ENCODE measurements around the gene ARRDC2. TPM values are rescaled to one million over a fixed set of nuclear protein-coding genes. Genes with fewer than 3 reads are reported as not detected.

ARRDC2 gene
- total RNA-seq, 4 donors from 2014 or later = 11.3 to 35.0 (median 28.5) TPM

DNA sequence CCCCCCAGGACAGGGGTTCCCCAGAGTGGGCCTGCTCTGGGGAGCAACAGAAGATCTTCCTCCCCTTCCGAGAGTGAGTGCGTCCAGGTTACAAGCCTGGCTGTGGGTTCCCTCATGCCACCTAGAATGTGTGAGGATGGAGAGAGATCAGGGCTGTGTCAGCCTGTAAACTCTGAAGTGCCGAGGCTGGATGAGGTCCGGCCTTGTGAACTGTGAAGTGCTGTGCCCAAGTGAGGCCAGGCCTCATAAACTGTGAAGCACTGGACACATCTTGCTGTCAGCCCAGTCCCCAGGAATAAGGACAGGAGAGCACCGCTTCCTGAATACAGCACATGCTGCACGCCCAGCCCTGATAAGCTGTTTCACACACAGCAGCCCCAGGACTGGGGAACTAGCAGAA, 33.4 kb upstream of the ARRDC2 start:
- Histone ChIP-seq H3K4me1 (no peaks in the 10 kb centered on the region), H3K4me3 (no peak overlapping the region), H3K27me3 (no peaks in the 10 kb centered on the region), H3K27ac (no peak overlapping the region), H3K36me3 (no peaks in the 10 kb centered on the region), H3K9me3 (no peaks in the 10 kb centered on the region)
- no peak for DNase-seq (ENCODE audit: low spot score in 2 of 2)
- WGBS = 100% methylated on average over 4 of the region's 6 CpGs
- TF ChIP-seq POLR2AphosphoS5 (IDR thresholded peaks at IDR 0.05) (no peak), EP300 (IDR thresholded peaks at IDR 0.05) (no peak), POLR2A (IDR thresholded peaks at IDR 0.05) (no peak)
- TF ChIP-seq, protein P1, sequence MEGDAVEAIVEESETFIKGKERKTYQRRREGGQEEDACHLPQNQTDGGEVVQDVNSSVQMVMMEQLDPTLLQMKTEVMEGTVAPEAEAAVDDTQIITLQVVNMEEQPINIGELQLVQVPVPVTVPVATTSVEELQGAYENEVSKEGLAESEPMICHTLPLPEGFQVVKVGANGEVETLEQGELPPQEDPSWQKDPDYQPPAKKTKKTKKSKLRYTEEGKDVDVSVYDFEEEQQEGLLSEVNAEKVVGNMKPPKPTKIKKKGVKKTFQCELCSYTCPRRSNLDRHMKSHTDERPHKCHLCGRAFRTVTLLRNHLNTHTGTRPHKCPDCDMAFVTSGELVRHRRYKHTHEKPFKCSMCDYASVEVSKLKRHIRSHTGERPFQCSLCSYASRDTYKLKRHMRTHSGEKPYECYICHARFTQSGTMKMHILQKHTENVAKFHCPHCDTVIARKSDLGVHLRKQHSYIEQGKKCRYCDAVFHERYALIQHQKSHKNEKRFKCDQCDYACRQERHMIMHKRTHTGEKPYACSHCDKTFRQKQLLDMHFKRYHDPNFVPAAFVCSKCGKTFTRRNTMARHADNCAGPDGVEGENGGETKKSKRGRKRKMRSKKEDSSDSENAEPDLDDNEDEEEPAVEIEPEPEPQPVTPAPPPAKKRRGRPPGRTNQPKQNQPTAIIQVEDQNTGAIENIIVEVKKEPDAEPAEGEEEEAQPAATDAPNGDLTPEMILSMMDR (IDR thresholded peaks at IDR 0.05) = no peak

- WGBS = 87% methylated on average over 6 of the region's 8 CpGs
- Histone ChIP-seq H3K9me3 (no peaks in the 10 kb centered on the region), H3K36me3 (no peaks in the 10 kb centered on the region), H3K4me3 (no peak overlapping the region), H3K27ac (no peak overlapping the region), H3K27me3 (no peaks in the 10 kb centered on the region), H3K4me1 (no peaks in the 10 kb centered on the region)
- TF ChIP-seq POLR2A (IDR thresholded peaks at IDR 0.05) (no peak), POLR2AphosphoS5 (IDR thresholded peaks at IDR 0.05) (no peak), EP300 (IDR thresholded peaks at IDR 0.05) (no peak)
- TF ChIP-seq, protein P1 (IDR thresholded peaks at IDR 0.05) = no peak
- no peak for DNase-seq (ENCODE audit: low spot score in 2 of 2)
Observed at GRCh38 chr19:17975032-17975431, 32.9 kb upstream of the ARRDC2 start.

- no peaks in the 10 kb centered on the region for H3K36me3 ChIP-seq
- 75% methylated on average over 4 of the region's 4 CpGs for WGBS
- H3K27ac ChIP-seq = no peak overlapping the region
- H3K9me3 ChIP-seq = no peaks in the 10 kb centered on the region
- DNase-seq (ENCODE audit: low spot score in 2 of 2) = no peak
- TF ChIP-seq POLR2AphosphoS5 (IDR thresholded peaks at IDR 0.05) (no peak), POLR2A (IDR thresholded peaks at IDR 0.05) (no peak), EP300 (IDR thresholded peaks at IDR 0.05) (no peak)
- TF ChIP-seq, protein P1 (IDR thresholded peaks at IDR 0.05) = no peak
- no peaks in the 10 kb centered on the region for H3K4me1 ChIP-seq
- no peaks in the 10 kb centered on the region for H3K27me3 ChIP-seq
- no peak overlapping the region for H3K4me3 ChIP-seq
Observed at GRCh38 chr19:17977021-17977420, 30.9 kb upstream of the ARRDC2 start.

DNA sequence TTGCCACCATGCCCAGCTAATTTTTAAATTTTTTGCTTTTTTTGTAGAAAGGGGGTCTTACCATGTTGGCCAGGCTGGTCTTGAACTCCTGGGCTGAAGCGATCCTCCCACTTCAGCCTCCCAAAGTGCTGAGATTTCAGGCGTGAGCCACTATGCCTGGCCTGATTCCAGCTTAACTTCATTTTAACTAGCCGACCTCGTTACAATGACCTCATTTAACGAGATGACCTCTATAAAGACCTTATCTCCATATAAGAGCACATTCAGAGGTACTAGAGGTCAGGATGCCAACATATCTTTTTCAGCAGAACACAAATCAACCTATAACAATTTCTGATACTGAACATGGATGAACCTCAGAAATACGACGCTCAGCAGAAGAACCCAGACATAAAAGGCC, 30.5 kb upstream of the ARRDC2 start:
- Histone ChIP-seq H3K4me3 (no peak overlapping the region), H3K4me1 (no peaks in the 10 kb centered on the region), H3K27me3 (no peaks in the 10 kb centered on the region), H3K27ac (no peak overlapping the region), H3K36me3 (no peaks in the 10 kb centered on the region), H3K9me3 (no peaks in the 10 kb centered on the region)
- WGBS = 80% methylated on average over 7 of the region's 7 CpGs
- no peak for TF ChIP-seq POLR2A (IDR thresholded peaks at IDR 0.05)
- no peak for TF ChIP-seq POLR2AphosphoS5 (IDR thresholded peaks at IDR 0.05)
- no peak for DNase-seq (ENCODE audit: low spot score in 2 of 2)

DNA sequence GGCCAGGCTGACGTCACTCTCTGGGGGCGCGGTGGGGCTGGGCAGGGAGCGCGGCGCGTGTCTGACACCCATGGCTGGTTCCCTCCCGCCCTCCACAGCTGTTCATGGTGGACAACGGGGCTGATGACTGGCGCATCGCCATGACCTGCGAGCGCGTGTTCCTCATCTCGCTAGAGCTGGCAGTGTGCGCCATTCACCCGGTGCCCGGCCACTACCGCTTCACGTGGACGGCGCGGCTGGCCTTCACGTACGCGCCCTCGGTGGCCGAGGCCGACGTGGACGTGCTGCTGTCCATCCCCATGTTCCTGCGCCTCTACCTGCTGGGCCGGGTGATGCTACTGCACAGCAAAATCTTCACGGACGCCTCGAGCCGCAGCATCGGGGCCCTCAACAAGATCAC, 26.4 kb upstream of the ARRDC2 start:
- 93% methylated on average over 38 of the region's 38 CpGs for WGBS
- no peaks in the 10 kb centered on the region for H3K36me3 ChIP-seq
- no peak for TF ChIP-seq EP300 (IDR thresholded peaks at IDR 0.05)
- no peak for TF ChIP-seq POLR2A (IDR thresholded peaks at IDR 0.05)
- no peak for TF ChIP-seq POLR2AphosphoS5 (IDR thresholded peaks at IDR 0.05)
- TF ChIP-seq, protein P1 (IDR thresholded peaks at IDR 0.05) = no peak
- DNase-seq (ENCODE audit: low spot score in 2 of 2) = no peak
- H3K4me3 ChIP-seq = no peak overlapping the region
- H3K27ac ChIP-seq = no peak overlapping the region
- peaks cover 3% of the 10 kb centered on the region for H3K27me3 ChIP-seq
- H3K9me3 ChIP-seq = no peaks in the 10 kb centered on the region
- H3K4me1 ChIP-seq = no peaks in the 10 kb centered on the region

DNA sequence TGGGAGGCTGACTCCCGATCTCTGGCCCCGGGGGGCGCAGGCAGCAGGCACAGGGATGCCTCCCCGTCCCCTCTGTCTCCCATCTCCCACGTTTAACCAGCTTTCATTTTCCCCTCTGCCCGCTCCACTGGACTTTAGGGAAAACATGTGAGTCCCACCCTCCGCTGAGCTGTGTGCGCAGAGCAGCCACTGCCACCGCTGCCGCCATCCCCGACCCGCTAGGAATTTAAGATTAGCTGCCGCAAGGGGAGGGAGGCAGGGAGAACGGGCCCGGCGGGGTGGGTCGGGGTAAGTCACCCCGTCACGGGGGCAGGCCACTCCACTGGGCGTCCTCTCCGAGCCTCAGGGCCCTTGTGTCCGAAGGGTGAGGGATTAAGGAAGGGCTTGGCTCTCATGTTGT, 25.5 kb upstream of the ARRDC2 start:
- peaks cover 3% of the 10 kb centered on the region for H3K27me3 ChIP-seq
- H3K36me3 ChIP-seq = no peaks in the 10 kb centered on the region
- no peak overlapping the region for H3K4me3 ChIP-seq
- no peak for TF ChIP-seq POLR2AphosphoS5 (IDR thresholded peaks at IDR 0.05)
- no peak for TF ChIP-seq POLR2A (IDR thresholded peaks at IDR 0.05)
- TF ChIP-seq, protein P1 (IDR thresholded peaks at IDR 0.05) = no peak
- DNase-seq (ENCODE audit: low spot score in 2 of 2) = no peak
- no peaks in the 10 kb centered on the region for H3K9me3 ChIP-seq
- no peak overlapping the region for H3K27ac ChIP-seq
- WGBS = 85% methylated on average over 18 of the region's 22 CpGs
- H3K4me1 ChIP-seq = no peaks in the 10 kb centered on the region
